RWPE1 (cell line): ENCODE measurements around the gene ELAVL1.

Experiments used
- CTCF ChIA-PET: fragments of 350-600 bp; sonication (Branson Sonifier 250); formaldehyde crosslinking; extraction: SDS; loops from one replicate; lab custom pipeline; 2021; lab: Yijun Ruan, JAX
- POLR2A ChIA-PET: fragments of 400-600 bp; formaldehyde crosslinking; extraction: SDS; loops from one replicate; lab custom pipeline; 2020; ENCODE audit warnings: antibody characterized with exemption; ENCODE audit not compliant: low non-redundant PET; lab: Yijun Ruan, JAX
- DNase-seq: peaks from one replicate; pipeline ENCODE4 v3.0.0; 2012; ENCODE audit warnings: low spot score
- H3K27ac ChIP-seq: fragments of 450-650 bp; 2 replicates; pipeline ENCODE4 v1.5.1; 2017
- TF ChIP-seq, protein P1 (sequence below): fragments of 450-650 bp; conservative IDR thresholded peaks from 2 replicates; pipeline ENCODE4 v1.5.1; 2017; ENCODE audit warnings: low read depth, mild to moderate bottlenecking

The ELAVL1 gene

DNA sequence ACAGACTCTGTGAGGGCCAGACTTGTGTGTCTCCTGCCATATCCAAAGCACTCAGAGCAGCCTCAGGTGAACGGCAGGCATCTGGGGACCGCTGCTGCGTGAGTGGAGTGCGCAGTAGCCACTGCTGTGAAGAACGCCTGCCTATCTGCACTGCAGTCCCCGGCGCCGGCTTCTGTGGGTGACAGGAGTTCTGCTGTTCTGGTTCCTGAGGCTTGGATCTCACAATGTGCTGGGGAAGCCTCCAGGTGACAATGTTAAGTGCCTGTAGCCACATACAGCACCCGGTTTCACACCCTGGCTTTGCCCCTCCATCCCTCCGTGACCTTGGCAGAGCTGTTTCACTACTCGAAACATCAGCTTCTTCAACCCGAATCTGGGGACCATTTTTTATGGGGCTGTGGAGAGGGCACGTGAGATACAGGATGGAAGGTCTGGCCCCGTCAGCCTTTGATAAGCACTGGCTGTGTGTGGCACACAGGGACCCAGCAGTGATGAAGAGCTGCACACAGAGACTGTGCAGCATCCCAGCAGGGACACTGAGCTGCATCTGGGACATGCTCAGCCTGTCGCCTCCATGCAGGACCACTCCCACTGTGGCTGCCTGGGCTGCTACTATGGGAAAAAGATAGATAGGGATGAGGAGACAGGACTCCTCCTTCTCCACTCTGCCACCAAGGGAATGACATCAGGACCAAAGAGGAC is 28.3 kb downstream of the ELAVL1 start:
- POLR2A ChIA-PET: interaction anchor here (0.6 kb wide), 1 partner anchor 1645 kb away, joined by 4 read pairs; no protein-coding TSS in a partner anchor

DNA sequence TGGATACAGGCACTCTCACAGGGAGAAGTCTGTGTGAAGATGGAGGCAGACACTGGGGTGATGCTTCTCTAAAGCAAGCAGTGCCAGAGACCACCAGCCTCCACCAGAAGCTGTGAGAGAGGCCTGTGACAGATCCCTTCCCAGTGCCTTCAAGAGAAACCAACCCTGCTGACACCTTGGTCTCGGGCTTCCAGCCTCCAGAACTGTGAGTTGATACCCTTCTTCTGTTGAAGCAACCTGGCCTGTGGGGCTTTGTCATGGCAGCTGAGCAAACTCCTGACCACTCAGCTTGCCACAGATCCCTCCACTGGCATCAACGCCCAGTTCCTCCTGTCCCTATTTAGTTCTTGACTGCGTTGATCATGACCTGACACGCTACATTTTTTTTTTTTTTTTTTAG is 29.0 kb downstream of the ELAVL1 start:
- POLR2A ChIA-PET: no interaction called here
- TF ChIP-seq, protein P1, sequence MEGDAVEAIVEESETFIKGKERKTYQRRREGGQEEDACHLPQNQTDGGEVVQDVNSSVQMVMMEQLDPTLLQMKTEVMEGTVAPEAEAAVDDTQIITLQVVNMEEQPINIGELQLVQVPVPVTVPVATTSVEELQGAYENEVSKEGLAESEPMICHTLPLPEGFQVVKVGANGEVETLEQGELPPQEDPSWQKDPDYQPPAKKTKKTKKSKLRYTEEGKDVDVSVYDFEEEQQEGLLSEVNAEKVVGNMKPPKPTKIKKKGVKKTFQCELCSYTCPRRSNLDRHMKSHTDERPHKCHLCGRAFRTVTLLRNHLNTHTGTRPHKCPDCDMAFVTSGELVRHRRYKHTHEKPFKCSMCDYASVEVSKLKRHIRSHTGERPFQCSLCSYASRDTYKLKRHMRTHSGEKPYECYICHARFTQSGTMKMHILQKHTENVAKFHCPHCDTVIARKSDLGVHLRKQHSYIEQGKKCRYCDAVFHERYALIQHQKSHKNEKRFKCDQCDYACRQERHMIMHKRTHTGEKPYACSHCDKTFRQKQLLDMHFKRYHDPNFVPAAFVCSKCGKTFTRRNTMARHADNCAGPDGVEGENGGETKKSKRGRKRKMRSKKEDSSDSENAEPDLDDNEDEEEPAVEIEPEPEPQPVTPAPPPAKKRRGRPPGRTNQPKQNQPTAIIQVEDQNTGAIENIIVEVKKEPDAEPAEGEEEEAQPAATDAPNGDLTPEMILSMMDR: no peak
- no peak for DNase-seq
- CTCF ChIA-PET: no interaction called here
- peak overlapping the region; percentile 55 for H3K27ac ChIP-seq

More for the DNA sequence above, 28.3 kb downstream of the ELAVL1 start:
- CTCF ChIA-PET: interaction anchor here (0.6 kb wide), 1 partner anchor 11 kb away, joined by 3 read pairs; no protein-coding TSS in a partner anchor
- peak overlapping the region; percentile 55 for H3K27ac ChIP-seq
- TF ChIP-seq, protein P1: no peak
- DNase-seq: no peak

DNA sequence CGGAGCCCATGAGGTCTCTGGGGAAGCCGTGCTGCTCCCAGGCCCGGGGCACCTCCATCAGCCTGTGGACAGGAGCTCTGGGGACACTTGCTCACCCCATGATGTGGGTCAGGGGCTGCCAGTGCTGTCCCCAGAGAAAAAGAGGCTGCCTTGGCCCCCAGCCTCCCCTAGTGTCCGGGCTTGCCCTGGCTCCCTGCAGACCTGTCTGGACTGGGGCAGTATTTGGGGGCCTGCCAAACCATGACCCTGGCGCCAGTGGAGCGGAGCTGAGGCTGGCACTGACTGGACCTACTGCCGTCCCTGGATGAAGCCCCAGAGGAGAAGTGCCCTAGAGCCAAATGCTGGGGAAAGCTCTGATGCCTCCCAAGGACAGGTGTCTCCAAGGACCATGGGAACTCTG is 30.4 kb downstream of the ELAVL1 start:
- ChIA-PET POLR2A (no interaction called here), CTCF (no interaction called here)
- DNase-seq: no peak
- TF ChIP-seq, protein P1: no peak
- H3K27ac ChIP-seq: peak overlapping the region; percentile 56

DNA sequence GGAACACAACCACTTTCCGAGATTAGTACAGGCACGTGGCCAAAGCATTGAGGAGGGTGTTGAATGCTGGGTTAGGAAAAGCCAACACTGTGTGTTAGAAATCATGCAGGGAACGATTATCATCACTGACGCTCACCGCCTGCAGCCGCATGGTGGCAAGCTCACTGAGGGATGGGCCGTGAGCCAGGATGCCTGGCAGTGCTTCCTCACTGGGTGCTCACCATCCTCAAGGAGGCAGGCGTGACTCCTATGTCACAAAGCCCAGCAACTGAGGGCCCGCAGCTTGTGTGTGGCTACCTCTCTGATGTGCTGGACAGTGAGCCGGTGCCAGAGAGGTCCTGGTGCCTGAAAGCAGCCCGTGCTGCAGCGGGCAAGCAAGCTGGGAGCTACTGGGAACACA is 31.6 kb downstream of the ELAVL1 start:
- TF ChIP-seq, protein P1: no peak
- POLR2A ChIA-PET: no interaction called here
- CTCF ChIA-PET: interaction anchor here (0.8 kb wide), 1 partner anchor 29 kb away, joined by 3 read pairs; no protein-coding TSS in a partner anchor
- no peak for DNase-seq
- H3K27ac ChIP-seq: peak overlapping the region; percentile 56

DNA sequence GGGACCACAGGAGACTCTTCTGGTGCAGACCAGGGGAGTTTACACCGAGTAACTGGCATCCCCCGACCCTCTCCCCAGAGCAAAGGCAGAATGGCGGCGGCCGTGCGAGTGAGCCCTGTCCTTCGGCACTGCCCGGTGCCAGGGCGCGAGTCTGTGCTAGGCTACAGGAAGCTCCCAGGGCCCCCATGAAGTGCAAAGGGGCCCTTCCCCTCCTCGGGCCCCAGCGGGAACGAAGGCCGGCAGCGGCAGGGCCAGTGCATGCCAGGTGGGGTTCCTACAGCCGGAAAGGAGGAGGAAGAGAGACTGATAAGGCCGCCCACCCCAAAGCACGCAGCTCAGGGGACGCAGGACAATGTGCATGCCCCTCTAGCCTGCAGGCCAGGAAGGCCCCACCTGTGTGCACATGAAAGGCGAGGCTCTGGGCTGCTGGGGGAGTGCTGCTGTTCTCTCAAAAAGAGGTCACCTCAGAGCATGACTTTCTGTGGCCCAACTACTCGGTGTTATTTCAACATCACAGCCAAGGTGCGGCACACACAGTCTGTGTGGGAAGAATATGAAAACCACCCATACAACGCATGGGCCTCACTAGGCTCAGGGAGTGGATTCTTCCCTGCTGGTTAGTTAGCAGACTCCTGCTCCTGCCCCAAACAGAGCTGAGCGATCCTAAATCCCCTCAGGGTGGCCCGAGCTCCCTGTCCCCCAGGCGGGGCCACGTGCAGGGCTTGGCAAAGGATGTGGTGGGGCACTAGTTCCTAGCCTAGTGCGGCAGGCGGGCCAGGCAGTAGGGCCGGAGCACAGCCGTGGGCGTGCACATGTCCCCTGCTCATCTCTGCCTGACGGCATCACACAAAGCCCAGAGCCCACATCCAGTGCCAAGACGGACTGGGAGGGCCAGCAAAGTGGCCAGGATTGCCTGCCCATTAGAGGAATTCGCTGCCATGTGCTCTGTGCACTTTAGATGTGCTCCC is 33.6 kb downstream of the ELAVL1 start:
- CTCF ChIA-PET: interaction anchor here (1.2 to 1.8 kb wide), 3 partner anchors 11 to 30 kb away, joined by 6 to 15 read pairs (median 9); no protein-coding TSS in a partner anchor
- DNase-seq: no peak
- TF ChIP-seq, protein P1: no peak
- H3K27ac ChIP-seq: peak overlapping the region; percentile 56
- POLR2A ChIA-PET: no interaction called here
